Right kidney (tissue), 1 donor: ENCODE measurements around the gene KLK1.
A peak's percentile ranks its signal among the peaks of the same experiment; 100 is the strongest.
"Not testable (repeated sequence)": the region's sequence is repeated elsewhere in the genome, so short reads cannot be mapped to it uniquely, and the experiment has no call there.

Experiments
- DNase-seq: peaks from one replicate; pipeline ENCODE4 v3.0.0-alpha.2; 2016

The KLK1 gene

GRCh38 chr19:50792272-50793250 lies 31.0 kb downstream of the KLK1 start:
- no peak for DNase-seq

- DNase-seq: no peak
Observed at GRCh38 chr19:50791594-50792271, 31.9 kb downstream of the KLK1 start.

- DNase-seq: peak; percentile 13
Observed at GRCh38 chr19:50790922-50791467, 32.6 kb downstream of the KLK1 start.

- DNase-seq: no peak
Observed at GRCh38 chr19:50790396-50790795, 33.2 kb downstream of the KLK1 start, which contains the start of gene ACP4. TSS of gene ACP4 (plus strand) at chr19:50790415. CDS start at chr19:50790415, 0 bp downstream.

- no peak for DNase-seq
Observed at GRCh38 chr19:50785329-50785728, 38.3 kb downstream of the KLK1 start.

- DNase-seq: no peak
Observed at GRCh38 chr19:50784710-50785109, 38.9 kb downstream of the KLK1 start.

GRCh38 chr19:50783848-50784152 lies 39.8 kb downstream of the KLK1 start:
- DNase-seq: not testable (repeated sequence)

- DNase-seq: no peak
Observed at GRCh38 chr19:50780753-50781435, 42.7 kb downstream of the KLK1 start.

GRCh38 chr19:50779504-50780457 lies 43.8 kb downstream of the KLK1 start:
- DNase-seq: no peak

- DNase-seq: no peak
Observed at GRCh38 chr19:50778906-50779430, 44.6 kb downstream of the KLK1 start.

GRCh38 chr19:50777830-50778303 lies 45.7 kb downstream of the KLK1 start:
- no peak for DNase-seq

- no peak for DNase-seq
Observed at GRCh38 chr19:50777261-50777660, 46.3 kb downstream of the KLK1 start.

GRCh38 chr19:50776131-50776530 lies 47.5 kb downstream of the KLK1 start:
- DNase-seq: no peak

- DNase-seq: not testable (repeated sequence)
Observed at GRCh38 chr19:50773454-50773853, 50.1 kb downstream of the KLK1 start.

- DNase-seq: not testable (repeated sequence)
Observed at GRCh38 chr19:50772912-50773311, 50.7 kb downstream of the KLK1 start.

GRCh38 chr19:50772476-50772875 lies 51.1 kb downstream of the KLK1 start:
- DNase-seq: no peak

- no peak for DNase-seq
Observed at GRCh38 chr19:50770888-50771287, 52.7 kb downstream of the KLK1 start.

GRCh38 chr19:50770164-50770563 lies 53.4 kb downstream of the KLK1 start, which contains the start of gene GPR32:
TSS of gene GPR32 (plus strand) at chr19:50770464. CDS start at chr19:50770601, 137 bp downstream.
- DNase-seq: not testable (repeated sequence)
